SK-N-SH treated with all-trans-retinoic acid at 6 μM for 48 hours (cell line): Measurements from ENCODE around the gene RTL10.

Source experiments
- ATAC-seq: fragments of 200-7000 bp; cut with Tn5 transposase; 3 replicates; pipeline ENCODE4 v1.9.1; 2020; ENCODE audit warnings: mild to moderate bottlenecking, moderate library complexity
- ARNTL ChIP-seq: fragments of 450-650 bp; formaldehyde crosslinking; IDR thresholded peaks from 2 replicates; pipeline ENCODE4 v1.5.0; 2020; ENCODE audit warnings: low read depth, mild to moderate bottlenecking, moderate library complexity, borderline replicate concordance
- BACH2 ChIP-seq: fragments of 250-450 bp; sonication (Bioruptor Pico); IDR thresholded peaks from 2 replicates; pipeline ENCODE4 v1.9.0; 2021; ENCODE audit warnings: mild to moderate bottlenecking, borderline replicate concordance
- ESRRG ChIP-seq: fragments of 250-450 bp; sonication (Bioruptor Pico); IDR thresholded peaks from 2 replicates; pipeline ENCODE4 v1.6.1; 2021; ENCODE audit warnings: mild to moderate bottlenecking
- ISL1 ChIP-seq: fragments of 250-450 bp; sonication (Bioruptor Pico); IDR thresholded peaks from 2 replicates; pipeline ENCODE4 v2.1.2; 2022; ENCODE audit warnings: mild to moderate bottlenecking, moderate library complexity
- OSR1 ChIP-seq: fragments of 250-450 bp; sonication (Bioruptor Pico); IDR thresholded peaks from 2 replicates; pipeline ENCODE4 v1.8.0; 2022; ENCODE audit warnings: moderate library complexity, mild to moderate bottlenecking, inconsistent platforms
- TOX ChIP-seq: fragments of 250-450 bp; sonication (Bioruptor Pico); IDR thresholded peaks from 2 replicates; pipeline ENCODE4 v1.8.0; 2021; ENCODE audit warnings: mild to moderate bottlenecking, moderate library complexity, borderline replicate concordance
- ZFP3 ChIP-seq: fragments of 250-450 bp; sonication (Bioruptor Pico); IDR thresholded peaks from 2 replicates; pipeline ENCODE4 v1.5.0; 2020; ENCODE audit warnings: mild to moderate bottlenecking, moderate library complexity
- ZNF565 ChIP-seq: fragments of 450-650 bp; formaldehyde crosslinking; conservative IDR thresholded peaks from 2 replicates; pipeline ENCODE4 v1.5.0; 2020; ENCODE audit warnings: low read depth, mild to moderate bottlenecking, moderate library complexity
- TF ChIP-seq, protein P1 (sequence below): fragments of 250-450 bp; sonication (Bioruptor Pico); IDR thresholded peaks from 2 replicates; pipeline ENCODE4 v1.8.0; 2021; ENCODE audit warnings: low read depth, mild to moderate bottlenecking, moderate library complexity, borderline replicate concordance
- TF ChIP-seq, protein P2 (sequence below): fragments of 250-450 bp; sonication (Bioruptor Pico); IDR thresholded peaks from 2 replicates; pipeline ENCODE4 v1.5.1; 2021; ENCODE audit warnings: mild to moderate bottlenecking, moderate library complexity

RTL10 gene

GRCh38 chr22:19806213-19807160 lies 48.2 kb downstream of the RTL10 start:
- ATAC-seq, result no peak
- TF ChIP-seq BACH2 (CRISPR knock-in tag) (no peak), ZNF565 (CRISPR knock-in tag) (no peak), OSR1 (CRISPR knock-in tag) (no peak), ARNTL (no peak), ZFP3 (CRISPR knock-in tag) (peak; percentile 78)

DNA sequence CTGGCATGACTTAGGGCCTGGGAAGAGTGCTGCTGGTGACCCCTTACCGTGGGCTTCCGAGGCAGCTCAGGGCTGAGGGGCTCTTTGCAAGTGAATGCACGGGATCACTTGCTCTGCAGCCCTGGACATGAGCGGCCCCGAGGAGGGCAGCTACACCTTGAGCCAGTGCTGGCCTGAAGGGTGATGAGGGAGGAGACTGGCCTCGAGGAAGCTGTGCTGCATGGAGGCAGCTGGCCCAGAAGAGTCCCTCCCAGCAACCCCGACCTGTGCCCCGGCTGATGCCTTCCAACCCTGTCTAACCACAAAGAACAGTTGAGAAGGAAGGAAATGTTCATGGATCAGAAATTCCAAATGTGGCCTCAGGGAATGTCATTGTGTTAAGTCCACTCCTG lies 48.9 kb downstream of the RTL10 start:
- no peak for TF ChIP-seq ISL1
- TF ChIP-seq, protein P1, sequence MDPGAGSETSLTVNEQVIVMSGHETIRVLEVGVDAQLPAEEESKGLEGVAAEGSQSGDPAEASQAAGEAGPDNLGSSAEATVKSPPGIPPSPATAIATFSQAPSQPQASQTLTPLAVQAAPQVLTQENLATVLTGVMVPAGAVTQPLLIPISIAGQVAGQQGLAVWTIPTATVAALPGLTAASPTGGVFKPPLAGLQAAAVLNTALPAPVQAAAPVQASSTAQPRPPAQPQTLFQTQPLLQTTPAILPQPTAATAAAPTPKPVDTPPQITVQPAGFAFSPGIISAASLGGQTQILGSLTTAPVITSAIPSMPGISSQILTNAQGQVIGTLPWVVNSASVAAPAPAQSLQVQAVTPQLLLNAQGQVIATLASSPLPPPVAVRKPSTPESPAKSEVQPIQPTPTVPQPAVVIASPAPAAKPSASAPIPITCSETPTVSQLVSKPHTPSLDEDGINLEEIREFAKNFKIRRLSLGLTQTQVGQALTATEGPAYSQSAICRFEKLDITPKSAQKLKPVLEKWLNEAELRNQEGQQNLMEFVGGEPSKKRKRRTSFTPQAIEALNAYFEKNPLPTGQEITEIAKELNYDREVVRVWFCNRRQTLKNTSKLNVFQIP, result no peak
- no peak for TF ChIP-seq TOX
- TF ChIP-seq, protein P2, sequence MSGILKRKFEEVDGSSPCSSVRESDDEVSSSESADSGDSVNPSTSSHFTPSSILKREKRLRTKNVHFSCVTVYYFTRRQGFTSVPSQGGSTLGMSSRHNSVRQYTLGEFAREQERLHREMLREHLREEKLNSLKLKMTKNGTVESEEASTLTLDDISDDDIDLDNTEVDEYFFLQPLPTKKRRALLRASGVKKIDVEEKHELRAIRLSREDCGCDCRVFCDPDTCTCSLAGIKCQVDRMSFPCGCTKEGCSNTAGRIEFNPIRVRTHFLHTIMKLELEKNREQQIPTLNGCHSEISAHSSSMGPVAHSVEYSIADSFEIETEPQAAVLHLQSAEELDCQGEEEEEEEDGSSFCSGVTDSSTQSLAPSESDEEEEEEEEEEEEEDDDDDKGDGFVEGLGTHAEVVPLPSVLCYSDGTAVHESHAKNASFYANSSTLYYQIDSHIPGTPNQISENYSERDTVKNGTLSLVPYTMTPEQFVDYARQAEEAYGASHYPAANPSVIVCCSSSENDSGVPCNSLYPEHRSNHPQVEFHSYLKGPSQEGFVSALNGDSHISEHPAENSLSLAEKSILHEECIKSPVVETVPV (CRISPR knock-in tag), result no peak
- TF ChIP-seq ESRRG (CRISPR knock-in tag), result no peak
- no peak for ATAC-seq
